Astrocyte (in vitro differentiated cells and primary cell): ENCODE results near the gene FLRT1. TPM values are rescaled to one million over a fixed set of nuclear protein-coding genes. Genes with fewer than 3 reads are reported as not detected.

ENCODE experiments used
- DNase-seq: peaks from one replicate; pipeline ENCODE4 v3.0.0-alpha.2; 2010; ENCODE audit warnings: low read depth
- FAIRE-seq: peaks from 2 replicates; lab custom pipeline; 2011; peaks lifted over from hg19 to GRCh38; lab: Jason Lieb, UNC
- H2AFZ ChIP-seq: 2 replicates; pipeline ENCODE4 v1.6.0; 2012; ENCODE audit warnings: low read depth, low read length, inconsistent platforms
- H3K27ac ChIP-seq: 2 replicates; pipeline ENCODE4 v1.5.1; 2011; ENCODE audit warnings: low read depth, low read length, inconsistent platforms
- H3K27me3 ChIP-seq: 2 replicates; pipeline ENCODE4 v1.6.0; 2011; ENCODE audit warnings: low read length, inconsistent platforms; ENCODE audit not compliant: insufficient read depth
- H3K36me3 ChIP-seq: 2 replicates; pipeline ENCODE4 v1.5.1; 2011; ENCODE audit warnings: low read length, inconsistent platforms; ENCODE audit not compliant: insufficient read depth
- H3K4me1 ChIP-seq: 2 replicates; pipeline ENCODE4 v1.5.1; 2011; ENCODE audit warnings: low read length, inconsistent platforms; ENCODE audit not compliant: insufficient read depth
- H3K4me2 ChIP-seq: 2 replicates; pipeline ENCODE4 v1.6.0; 2012; ENCODE audit warnings: low read length, inconsistent platforms
- H3K4me3 ChIP-seq: 2 replicates; pipeline ENCODE4 v1.5.1; 2011; ENCODE audit warnings: low read depth, mild to moderate bottlenecking, low read length, inconsistent platforms; ENCODE audit not compliant: insufficient read depth
- H3K79me2 ChIP-seq: 2 replicates; pipeline ENCODE4 v1.6.0; 2012; ENCODE audit warnings: mild to moderate bottlenecking, low read length, inconsistent platforms; ENCODE audit not compliant: insufficient read depth
- H3K9ac ChIP-seq: 2 replicates; pipeline ENCODE4 v1.6.0; 2012; ENCODE audit warnings: mild to moderate bottlenecking, low read length, inconsistent platforms
- H3K9me3 ChIP-seq: 2 replicates; pipeline ENCODE4 v1.5.1; 2012; ENCODE audit warnings: low read depth, mild to moderate bottlenecking, low read length, inconsistent platforms; ENCODE audit not compliant: insufficient read depth
- H4K20me1 ChIP-seq: 2 replicates; pipeline ENCODE4 v1.6.0; 2012; ENCODE audit warnings: low read length, inconsistent platforms; ENCODE audit not compliant: insufficient read depth
- H3K27ac Mint-ChIP-seq: one replicate; pipeline ENCODE4 v1.8.0; 2021; ENCODE audit warnings: mild to moderate bottlenecking, mixed read lengths; ENCODE audit not compliant: unreplicated experiment
- H3K27me3 Mint-ChIP-seq: one replicate; pipeline ENCODE4 v1.8.0; 2021; ENCODE audit warnings: low read depth, mixed read lengths; ENCODE audit not compliant: unreplicated experiment
- H3K36me3 Mint-ChIP-seq: one replicate; pipeline ENCODE4 v1.8.0; 2021; ENCODE audit warnings: low read depth, mixed read lengths; ENCODE audit not compliant: unreplicated experiment
- H3K4me1 Mint-ChIP-seq: one replicate; pipeline ENCODE4 v1.8.0; 2021; ENCODE audit warnings: low read depth, mixed read lengths; ENCODE audit not compliant: unreplicated experiment
- H3K4me3 Mint-ChIP-seq: one replicate; pipeline ENCODE4 v1.8.0; 2021; ENCODE audit warnings: mild to moderate bottlenecking, moderate library complexity, mixed read lengths; ENCODE audit not compliant: unreplicated experiment
- H3K9me3 Mint-ChIP-seq: one replicate; pipeline ENCODE4 v1.8.0; 2021; ENCODE audit warnings: mild to moderate bottlenecking, mixed read lengths; ENCODE audit not compliant: unreplicated experiment
- CTCF ChIP-seq: IDR thresholded peaks from 2 replicates; pipeline ENCODE4 v1.5.1; 2011; ENCODE audit warnings: low read depth, mild to moderate bottlenecking, inconsistent platforms, low read length, moderate library complexity; ENCODE audit not compliant: insufficient read depth
- EZH2 ChIP-seq: IDR thresholded peaks from 2 replicates; pipeline ENCODE4 v1.6.1; 2012; ENCODE audit warnings: mild to moderate bottlenecking, low read length, inconsistent platforms; ENCODE audit not compliant: insufficient read depth
- total RNA-seq: library from RNA; stranded (reverse); gene quantifications from 2 replicates; pipeline ENCODE4 v1.2.1, GENCODE V29; 2021

The FLRT1 gene
- total RNA-seq, 1 donor from 2014 or later, result 0.20 TPM

GRCh38 chr11:64015510-64015909 is 20.2 kb upstream of the FLRT1 start:
- Mint-ChIP-seq H3K4me3 (no peak overlapping the region), H3K36me3 (no peaks in the 10 kb centered on the region), H3K27me3 (peaks cover 44% of the 10 kb centered on the region), H3K9me3 (no peaks in the 10 kb centered on the region), H3K27ac (no peak overlapping the region), H3K4me1 (no peaks in the 10 kb centered on the region)
- no peak overlapping the region for H3K4me3 ChIP-seq
- H2AFZ ChIP-seq, result no peak overlapping the region
- peaks cover 9% of the 10 kb centered on the region for H3K27me3 ChIP-seq
- no peak for FAIRE-seq
- no peak overlapping the region for H3K4me2 ChIP-seq
- H3K36me3 ChIP-seq, result no peaks in the 10 kb centered on the region
- no peaks in the 10 kb centered on the region for H3K9me3 ChIP-seq
- no peaks in the 10 kb centered on the region for H3K79me2 ChIP-seq
- H3K27ac ChIP-seq, result no peak overlapping the region
- no peak overlapping the region for H3K9ac ChIP-seq
- DNase-seq, result no peak
- peaks cover 12% of the 10 kb centered on the region for H4K20me1 ChIP-seq
- TF ChIP-seq EZH2 (peak; percentile 6), CTCF (no peak)
- H3K4me1 ChIP-seq, result no peaks in the 10 kb centered on the region

GRCh38 chr11:64015935-64016845 is 19.5 kb upstream of the FLRT1 start:
- H3K27me3 Mint-ChIP-seq, result peaks cover 49% of the 10 kb centered on the region
- FAIRE-seq, result no peak
- TF ChIP-seq CTCF, result no peak
- TF ChIP-seq EZH2, result peak; percentile 22

GRCh38 chr11:64017945-64018224 is 17.8 kb upstream of the FLRT1 start:
- Histone ChIP-seq H3K9me3 (no peaks in the 10 kb centered on the region), H2AFZ (no peak overlapping the region), H3K4me3 (no peak overlapping the region), H4K20me1 (peaks cover 12% of the 10 kb centered on the region), H3K4me2 (no peak overlapping the region), H3K36me3 (no peaks in the 10 kb centered on the region), H3K79me2 (no peaks in the 10 kb centered on the region), H3K9ac (no peak overlapping the region), H3K27ac (no peak overlapping the region), H3K27me3 (peaks cover 9% of the 10 kb centered on the region), H3K4me1 (no peaks in the 10 kb centered on the region)
- no peak overlapping the region for H3K27ac Mint-ChIP-seq
- DNase-seq (no peak), FAIRE-seq (no peak)
- H3K4me3 Mint-ChIP-seq, result no peak overlapping the region
- H3K36me3 Mint-ChIP-seq, result no peaks in the 10 kb centered on the region
- no peaks in the 10 kb centered on the region for H3K9me3 Mint-ChIP-seq
- TF ChIP-seq CTCF, result no peak
- peaks cover 41% of the 10 kb centered on the region for H3K27me3 Mint-ChIP-seq
- H3K4me1 Mint-ChIP-seq, result no peaks in the 10 kb centered on the region

More at GRCh38 chr11:64015935-64016845, 19.5 kb upstream of the FLRT1 start:
- Histone ChIP-seq H3K27me3 (peaks cover 9% of the 10 kb centered on the region), H3K27ac (no peak overlapping the region), H2AFZ (no peak overlapping the region), H3K4me2 (no peak overlapping the region), H3K9ac (no peak overlapping the region), H3K79me2 (no peaks in the 10 kb centered on the region), H4K20me1 (peaks cover 12% of the 10 kb centered on the region), H3K4me1 (no peaks in the 10 kb centered on the region), H3K36me3 (no peaks in the 10 kb centered on the region), H3K4me3 (no peak overlapping the region), H3K9me3 (no peaks in the 10 kb centered on the region)
- Mint-ChIP-seq H3K4me1 (no peaks in the 10 kb centered on the region), H3K27ac (no peak overlapping the region), H3K36me3 (no peaks in the 10 kb centered on the region), H3K9me3 (no peaks in the 10 kb centered on the region), H3K4me3 (no peak overlapping the region)
- DNase-seq, result no peak
